Neural crest cell (in vitro differentiated cells): ENCODE data around the gene UGT1A5. TPM values are rescaled to one million over a fixed set of nuclear protein-coding genes. Genes with fewer than 3 reads are reported as not detected.

Experiments
- DNase-seq: peaks from one replicate; pipeline ENCODE4 v3.0.0; 2021; ENCODE audit warnings: low read depth, mixed read lengths, low spot score
- H3K27ac Mint-ChIP-seq: one replicate; pipeline ENCODE4 v1.8.0; 2021; ENCODE audit warnings: mild to moderate bottlenecking, mixed read lengths; ENCODE audit not compliant: unreplicated experiment
- H3K27me3 Mint-ChIP-seq: 2 replicates; pipeline ENCODE4 v1.8.0; 2021; ENCODE audit warnings: low read depth, mild to moderate bottlenecking, mixed read lengths
- H3K36me3 Mint-ChIP-seq: 2 replicates; pipeline ENCODE4 v1.8.0; 2021; ENCODE audit warnings: low read depth, mild to moderate bottlenecking, mixed read lengths
- H3K4me1 Mint-ChIP-seq: 2 replicates; pipeline ENCODE4 v1.8.0; 2021; ENCODE audit warnings: mixed read lengths
- H3K4me3 Mint-ChIP-seq: one replicate; pipeline ENCODE4 v1.8.0; 2021; ENCODE audit warnings: mild to moderate bottlenecking, mixed read lengths
- H3K9me3 Mint-ChIP-seq: 2 replicates; pipeline ENCODE4 v1.8.0; 2021; ENCODE audit warnings: mixed read lengths
- CTCF ChIP-seq: fragments of 200-600 bp; sonication (generic); conservative IDR thresholded peaks from 2 replicates; pipeline ENCODE4 v1.5.0; 2021; ENCODE audit warnings: antibody characterized with exemption, mild to moderate bottlenecking
- long read RNA-seq: library from polyadenylated mRNA; unstranded; transcript quantifications from one replicate; pipeline ENCODE4 v2.0.0, GENCODE V29; 2020
- total RNA-seq: library from RNA; stranded (reverse); gene quantifications from 2 replicates; pipeline ENCODE4 v1.2.1, GENCODE V29; 2021

UGT1A5 gene
- not detected in 2 replicates for total RNA-seq
- long read RNA-seq: 0 reads

- Mint-ChIP-seq H3K9me3 (no peaks in the 10 kb centered on the region), H3K4me3 (no peak within 1 kb of the TSS), H3K27me3 (peaks cover 10% of the 10 kb centered on the region), H3K36me3 (no peaks in the 10 kb centered on the region), H3K4me1 (no peaks in the 10 kb centered on the region), H3K27ac (no peak within 1 kb of the TSS)
- no peak for TF ChIP-seq CTCF
- no peak for DNase-seq
Observed at GRCh38 chr2:233712611-233713261, at the start of gene UGT1A5. Gene UGT1A5, plus strand, starts transcription at chr2:233712907. Its CDS starts 85 bp downstream, at chr2:233712992.

GRCh38 chr2:233663911-233664310 lies 48.8 kb upstream of the UGT1A5 start:
- Mint-ChIP-seq H3K27me3 (peaks cover 16% of the 10 kb centered on the region), H3K4me3 (no peak overlapping the region), H3K36me3 (no peaks in the 10 kb centered on the region), H3K4me1 (no peaks in the 10 kb centered on the region), H3K27ac (no peak overlapping the region), H3K9me3 (peaks cover 6% of the 10 kb centered on the region)
- TF ChIP-seq CTCF: no peak
- no peak for DNase-seq

- Mint-ChIP-seq H3K4me1 (no peaks in the 10 kb centered on the region), H3K27me3 (no peaks in the 10 kb centered on the region), H3K27ac (no peak overlapping the region), H3K4me3 (no peak overlapping the region), H3K36me3 (no peaks in the 10 kb centered on the region), H3K9me3 (peaks cover 4% of the 10 kb centered on the region)
- DNase-seq: no peak
- TF ChIP-seq CTCF: no peak
Observed at GRCh38 chr2:233668605-233669260, 44.0 kb upstream of the UGT1A5 start.

- H3K36me3 Mint-ChIP-seq: no peaks in the 10 kb centered on the region
- no peaks in the 10 kb centered on the region for H3K27me3 Mint-ChIP-seq
Observed at GRCh38 chr2:233671290-233672161, 41.2 kb upstream of the UGT1A5 start, which contains the start of gene UGT1A9. Gene UGT1A9, plus strand, starts transcription at chr2:233671898. Its CDS starts 37 bp downstream, at chr2:233671935.

More at GRCh38 chr2:233671290-233672161, 41.2 kb upstream of the UGT1A5 start, which contains the start of gene UGT1A9:
- TF ChIP-seq CTCF: no peak
- H3K4me3 Mint-ChIP-seq: no peak within 1 kb of the TSS
- H3K4me1 Mint-ChIP-seq: no peaks in the 10 kb centered on the region
- peaks cover 7% of the 10 kb centered on the region for H3K9me3 Mint-ChIP-seq
- DNase-seq: no peak
- no peak within 1 kb of the TSS for H3K27ac Mint-ChIP-seq
